ENCODE data around the gene MSI1. TPM values are rescaled to one million over a fixed set of nuclear protein-coding genes. Genes with fewer than 3 reads are reported as not detected.

The MSI1 gene
- total and polyA plus RNA-seq, 10 of the 15 experiments (the other 5 are each of a cell fraction or from before 2014, with no cell fraction given), result 0.04 TPM; not detected in 9

DNA sequence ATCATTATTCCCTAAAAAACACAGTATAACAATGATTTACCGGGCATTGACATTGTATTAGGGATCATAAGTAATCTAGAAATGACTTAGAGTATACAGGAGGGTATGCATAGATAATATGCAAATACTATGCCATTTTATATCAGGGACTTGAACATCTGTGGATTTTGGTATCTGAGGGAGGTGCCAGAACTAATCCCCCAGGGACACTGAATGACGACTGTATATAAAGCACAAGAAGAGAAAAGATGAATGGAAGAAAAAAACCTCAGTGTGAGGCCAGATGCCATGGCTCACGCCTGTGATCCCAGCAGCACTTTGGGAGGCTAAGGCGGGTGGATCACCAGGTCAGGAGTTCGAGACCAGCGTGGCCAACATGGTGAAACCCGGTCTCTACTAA, 43.5 kb upstream of the MSI1 start (continued):
- no peak for TF ChIP-seq SP1 (IDR thresholded peaks at IDR 0.05; ENCODE audit: low read depth, low read length)

DNA sequence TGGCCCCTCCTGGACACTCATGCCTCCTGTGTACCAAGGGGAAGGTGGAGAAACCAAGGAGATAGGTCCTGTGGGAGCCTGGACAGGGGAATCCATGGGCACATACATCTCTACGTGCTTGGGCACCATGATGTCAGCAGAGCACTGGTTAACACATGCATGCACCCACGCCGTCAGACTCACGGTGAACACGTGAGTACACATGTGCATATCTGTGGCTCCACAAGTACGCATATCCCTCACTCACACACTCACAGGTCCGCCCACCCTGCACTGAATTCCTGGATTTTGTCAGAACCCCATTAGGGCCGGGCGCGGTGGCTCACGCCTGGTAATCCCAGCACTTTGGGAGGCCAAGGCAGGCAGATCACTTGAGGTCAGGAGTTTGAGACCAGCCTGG, 39.8 kb upstream of the MSI1 start:
- Histone ChIP-seq H3K4me3 (no peak overlapping the region), H3K4me1 (ENCODE audit: control insufficient read depth, insufficient read depth, low read length) (no peaks in the 10 kb centered on the region), H3K36me3 (ENCODE audit: control insufficient read depth in 2 of 2, insufficient read depth in 2 of 2, low read length in 1 of 2) (no peaks in the 10 kb centered on the region), H3K27me3 (replicated peaks in 1 of 2; ENCODE audit: control insufficient read depth in 2 of 2, insufficient read depth in 2 of 2, low read length in 1 of 2) (no peaks in the 10 kb centered on the region), H3K79me2 (ENCODE audit: control insufficient read depth, insufficient read depth, low read length) (no peaks in the 10 kb centered on the region), H3K9ac (ENCODE audit: control insufficient read depth, insufficient read depth, low read length) (no peak overlapping the region), H3K4me2 (ENCODE audit: control insufficient read depth, insufficient read depth) (no peak overlapping the region), H4K20me1 (ENCODE audit: control insufficient read depth, insufficient read depth) (no peaks in the 10 kb centered on the region), H3K9me3 (replicated peaks; ENCODE audit: control insufficient read depth, insufficient read depth, low read length) (no peaks in the 10 kb centered on the region), H2AFZ (ENCODE audit: control insufficient read depth, low read depth, low read length) (no peak overlapping the region), H3K27ac (ENCODE audit: control insufficient read depth, insufficient read depth) (no peak overlapping the region)
- no peak for FAIRE-seq
- intact Hi-C loops (cut with micrococcal nuclease; ENCODE audit: unreplicated experiment), result no loop called here
- TF ChIP-seq, protein P1, sequence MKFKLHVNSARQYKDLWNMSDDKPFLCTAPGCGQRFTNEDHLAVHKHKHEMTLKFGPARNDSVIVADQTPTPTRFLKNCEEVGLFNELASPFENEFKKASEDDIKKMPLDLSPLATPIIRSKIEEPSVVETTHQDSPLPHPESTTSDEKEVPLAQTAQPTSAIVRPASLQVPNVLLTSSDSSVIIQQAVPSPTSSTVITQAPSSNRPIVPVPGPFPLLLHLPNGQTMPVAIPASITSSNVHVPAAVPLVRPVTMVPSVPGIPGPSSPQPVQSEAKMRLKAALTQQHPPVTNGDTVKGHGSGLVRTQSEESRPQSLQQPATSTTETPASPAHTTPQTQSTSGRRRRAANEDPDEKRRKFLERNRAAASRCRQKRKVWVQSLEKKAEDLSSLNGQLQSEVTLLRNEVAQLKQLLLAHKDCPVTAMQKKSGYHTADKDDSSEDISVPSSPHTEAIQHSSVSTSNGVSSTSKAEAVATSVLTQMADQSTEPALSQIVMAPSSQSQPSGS (IDR thresholded peaks at IDR 0.05; ENCODE audit: low read length), result no peak
- no peak for TF ChIP-seq SREBF1 (IDR thresholded peaks at IDR 0.05; ENCODE audit: low read length)
- TF ChIP-seq, protein P2, sequence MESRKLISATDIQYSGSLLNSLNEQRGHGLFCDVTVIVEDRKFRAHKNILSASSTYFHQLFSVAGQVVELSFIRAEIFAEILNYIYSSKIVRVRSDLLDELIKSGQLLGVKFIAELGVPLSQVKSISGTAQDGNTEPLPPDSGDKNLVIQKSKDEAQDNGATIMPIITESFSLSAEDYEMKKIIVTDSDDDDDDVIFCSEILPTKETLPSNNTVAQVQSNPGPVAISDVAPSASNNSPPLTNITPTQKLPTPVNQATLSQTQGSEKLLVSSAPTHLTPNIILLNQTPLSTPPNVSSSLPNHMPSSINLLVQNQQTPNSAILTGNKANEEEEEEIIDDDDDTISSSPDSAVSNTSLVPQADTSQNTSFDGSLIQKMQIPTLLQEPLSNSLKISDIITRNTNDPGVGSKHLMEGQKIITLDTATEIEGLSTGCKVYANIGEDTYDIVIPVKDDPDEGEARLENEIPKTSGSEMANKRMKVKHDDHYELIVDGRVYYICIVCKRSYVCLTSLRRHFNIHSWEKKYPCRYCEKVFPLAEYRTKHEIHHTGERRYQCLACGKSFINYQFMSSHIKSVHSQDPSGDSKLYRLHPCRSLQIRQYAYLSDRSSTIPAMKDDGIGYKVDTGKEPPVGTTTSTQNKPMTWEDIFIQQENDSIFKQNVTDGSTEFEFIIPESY (IDR thresholded peaks at IDR 0.05), result no peak
- no peak for TF ChIP-seq YY1 (IDR thresholded peaks at IDR 0.05; ENCODE audit: low read depth, low read length)
- TF ChIP-seq DPF2 (IDR thresholded peaks at IDR 0.05), result no peak
- TF ChIP-seq, protein P3, sequence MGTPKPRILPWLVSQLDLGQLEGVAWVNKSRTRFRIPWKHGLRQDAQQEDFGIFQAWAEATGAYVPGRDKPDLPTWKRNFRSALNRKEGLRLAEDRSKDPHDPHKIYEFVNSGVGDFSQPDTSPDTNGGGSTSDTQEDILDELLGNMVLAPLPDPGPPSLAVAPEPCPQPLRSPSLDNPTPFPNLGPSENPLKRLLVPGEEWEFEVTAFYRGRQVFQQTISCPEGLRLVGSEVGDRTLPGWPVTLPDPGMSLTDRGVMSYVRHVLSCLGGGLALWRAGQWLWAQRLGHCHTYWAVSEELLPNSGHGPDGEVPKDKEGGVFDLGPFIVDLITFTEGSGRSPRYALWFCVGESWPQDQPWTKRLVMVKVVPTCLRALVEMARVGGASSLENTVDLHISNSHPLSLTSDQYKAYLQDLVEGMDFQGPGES (IDR thresholded peaks at IDR 0.05), result no peak
- TF ChIP-seq STAT3 (IDR thresholded peaks at IDR 0.05; ENCODE audit: low read depth, low read length), result no peak
- no peak for TF ChIP-seq MEF2A (IDR thresholded peaks at IDR 0.05; ENCODE audit: insufficient read depth, low read depth, low read length)
- in situ Hi-C loops (cut with MboI), result no loop called here
- ATAC-seq, result no peak
- 62% methylated on average over 11 of the region's 11 CpGs for WGBS (ENCODE audit: insufficient coverage, insufficient replicate concordance, low lambda C conversion rate, missing lambda C conversion rate)
- ChIA-PET POLR2A (no interaction called here), RAD21 (ENCODE audit: unreplicated experiment) (no interaction called here), SMC1A (ENCODE audit: uncharacterized antibody, unreplicated experiment) (no interaction called here), CTCF (no interaction called here)
- BruUV-seq (replicated peaks), result no TSS peak
- no peak for DNase-seq (ENCODE audit: low read depth, low spot score)

Measured in GM12878 (cell line).